SK-N-SH (cell line): ENCODE data around the gene MAPKBP1. TPM values are rescaled to one million over a fixed set of nuclear protein-coding genes. Genes with fewer than 3 reads are reported as not detected.

Experiments used
- CTCF ChIA-PET: fragments of 300-600, 350-600 bp; formaldehyde crosslinking; extraction: SDS; loops from one replicate; lab custom pipeline; 2021; lab: Yijun Ruan, JAX
- POLR2A ChIA-PET: fragments of 350-600 bp; sonication (Branson Sonifier 250); formaldehyde crosslinking; extraction: SDS; loops from one replicate; lab custom pipeline; 2020; ENCODE audit warnings: antibody characterized with exemption, inconsistent platforms; lab: Yijun Ruan, JAX
- DNase-seq: peaks from one replicate; pipeline ENCODE4 v3.0.0; 2012
- H2AFZ ChIP-seq: fragments of 200-600 bp; sonication (generic); 2 replicates; pipeline ENCODE4 v1.8.1; 2016; ENCODE audit warnings: antibody characterized with exemption, mild to moderate bottlenecking, low read depth
- H3F3A ChIP-seq: fragments of 200-600 bp; sonication (generic); replicated peaks from 2 replicates; pipeline ENCODE3; 2016; ENCODE audit warnings: antibody characterized with exemption, mild to moderate bottlenecking; ENCODE audit not compliant: insufficient read depth
- H3K27ac ChIP-seq, 2 experiments: fragments of 200-500 bp in 1 of 2; fragments of 200-600 bp in 1 of 2; sonication (Bioruptor generic) in 1 of 2; sonication (generic), shearing (Covaris generic) in 1 of 2; 2 replicates each; pipeline versions ENCODE4 v1.5.1 to v1.6.1; 2014 to 2016; ENCODE audit warnings: low read depth in 2 of 2, inconsistent platforms in 1 of 2, low read length in 1 of 2, mild to moderate bottlenecking in 1 of 2, mixed read lengths in 1 of 2
- H3K27me3 ChIP-seq: fragments of 200-600 bp; sonication (generic), shearing (Covaris generic); 2 replicates; pipeline ENCODE4 v1.6.1; 2016; ENCODE audit warnings: mixed run types; ENCODE audit not compliant: insufficient read depth
- H3K36me3 ChIP-seq, 2 experiments: fragments of 200-500 bp in 1 of 2; fragments of 200-600 bp in 1 of 2; sonication (Bioruptor generic) in 1 of 2; sonication (generic) in 1 of 2; replicated peaks in 1 of 2; 2 replicates each; pipeline versions ENCODE3 to v1.5.1; 2014 to 2016; ENCODE audit warnings: low read length in 1 of 2, mild to moderate bottlenecking in 1 of 2; ENCODE audit not compliant: insufficient read depth in 2 of 2, control insufficient read depth in 1 of 2
- H3K4me1 ChIP-seq, 2 experiments: fragments of 200-500 bp in 1 of 2; fragments of 200-600 bp in 1 of 2; sonication (Bioruptor generic) in 1 of 2; sonication (generic), shearing (Covaris generic) in 1 of 2; 2 replicates each; pipeline versions ENCODE4 v1.5.1 to v1.6.1; 2014 to 2016; ENCODE audit warnings: low read depth in 1 of 2, low read length in 1 of 2, mixed run types in 1 of 2; ENCODE audit not compliant: insufficient read depth in 2 of 2, control insufficient read depth in 1 of 2
- H3K4me2 ChIP-seq: fragments of 200-600 bp; sonication (generic), shearing (Covaris generic); 2 replicates; pipeline ENCODE4 v1.6.1; 2017; ENCODE audit warnings: mixed run types
- H3K4me3 ChIP-seq, 2 experiments: fragments of 200-500 bp in 1 of 2; fragments of 200-600 bp in 1 of 2; sonication (Bioruptor generic) in 1 of 2; sonication (generic), shearing (Covaris generic) in 1 of 2; 2 replicates each; pipeline versions ENCODE4 v1.5.1 to v1.8.1; 2014 to 2016; ENCODE audit warnings: low read depth in 2 of 2, inconsistent platforms in 1 of 2, low read length in 1 of 2, mild to moderate bottlenecking in 1 of 2, mixed read lengths in 1 of 2, moderate library complexity in 1 of 2
- H3K79me2 ChIP-seq: fragments of 200-600 bp; sonication (generic); 2 replicates; pipeline ENCODE4 v1.8.1; 2017; ENCODE audit warnings: mild to moderate bottlenecking; ENCODE audit not compliant: insufficient read depth
- H3K9ac ChIP-seq: fragments of 200-600 bp; sonication (generic); 2 replicates; pipeline ENCODE4 v1.6.1; 2017; ENCODE audit warnings: mixed run types
- H3K9me2 ChIP-seq: fragments of 200-600 bp; sonication (generic); 2 replicates; pipeline ENCODE4 v1.6.1; 2017; ENCODE audit warnings: mixed run types
- H3K9me3 ChIP-seq: fragments of 200-600 bp; sonication (generic); 2 replicates; pipeline ENCODE4 v1.6.1; 2017; ENCODE audit warnings: mixed run types, mild to moderate bottlenecking, moderate library complexity
- H4K20me1 ChIP-seq: fragments of 200-600 bp; sonication (generic); 2 replicates; pipeline ENCODE4 v1.6.1; 2017; ENCODE audit warnings: mild to moderate bottlenecking, mixed run types; ENCODE audit not compliant: insufficient read depth
- ELF1 ChIP-seq: IDR thresholded peaks from 2 replicates; pipeline ENCODE4 v1.4.0; 2012
- EZH2phosphoT487 ChIP-seq: fragments of 200-600 bp; sonication (generic); IDR thresholded peaks from 2 replicates; pipeline ENCODE4 v1.6.1; 2017; ENCODE audit warnings: low read depth, mixed run types, mild to moderate bottlenecking, antibody characterized with exemption, moderate library complexity, borderline replicate concordance
- FOSL2 ChIP-seq: IDR thresholded peaks from 2 replicates; pipeline ENCODE4 v1.4.0; 2012; ENCODE audit warnings: low read depth, mild to moderate bottlenecking, moderate library complexity, borderline replicate concordance
- FOXJ3 ChIP-seq: sonication (generic); formaldehyde crosslinking; IDR thresholded peaks from 2 replicates; pipeline ENCODE4 v1.5.1; 2020; ENCODE audit warnings: mild to moderate bottlenecking, missing genetic modification reagents
- GABPA ChIP-seq: IDR thresholded peaks from 2 replicates; pipeline ENCODE4 v1.4.0; 2012; ENCODE audit warnings: low read depth, mild to moderate bottlenecking
- GATA2 ChIP-seq: sonication (generic); formaldehyde crosslinking; IDR thresholded peaks from 2 replicates; pipeline ENCODE4 v1.5.0; 2020; ENCODE audit warnings: mild to moderate bottlenecking, missing genetic modification reagents
- JUND ChIP-seq: IDR thresholded peaks from 2 replicates; pipeline ENCODE4 v1.4.0; 2012
- MEF2A ChIP-seq: IDR thresholded peaks from 2 replicates; pipeline ENCODE4 v1.4.0; 2012; ENCODE audit warnings: low read depth, borderline replicate concordance
- MXI1 ChIP-seq: IDR thresholded peaks from 2 replicates; pipeline ENCODE4 v1.6.1; 2012; ENCODE audit warnings: mild to moderate bottlenecking, low read depth, low read length, improper control_type of control experiment
- NFIC ChIP-seq: IDR thresholded peaks from 2 replicates; pipeline ENCODE4 v1.4.0; 2012; ENCODE audit warnings: borderline replicate concordance
- NRF1 ChIP-seq: IDR thresholded peaks from 2 replicates; pipeline ENCODE4 v1.6.1; 2012; ENCODE audit warnings: low read depth, mild to moderate bottlenecking, low read length
- POLR2AphosphoS5 ChIP-seq: IDR thresholded peaks from 2 replicates; pipeline ENCODE4 v1.6.1; 2012; ENCODE audit warnings: low read depth, low read length
- RAD21 ChIP-seq: IDR thresholded peaks from 2 replicates; pipeline ENCODE4 v1.6.1; 2012; ENCODE audit warnings: mild to moderate bottlenecking, low read length
- RFX5 ChIP-seq: IDR thresholded peaks from 2 replicates; pipeline ENCODE4 v1.6.1; 2012; ENCODE audit warnings: mild to moderate bottlenecking, improper control_type of control experiment, low read length
- RXRA ChIP-seq: IDR thresholded peaks from 2 replicates; pipeline ENCODE4 v1.4.0; 2012; ENCODE audit warnings: low read depth, mild to moderate bottlenecking, borderline replicate concordance
- TAF1 ChIP-seq: IDR thresholded peaks from 2 replicates; pipeline ENCODE4 v1.6.1; 2012; ENCODE audit warnings: low read depth, mild to moderate bottlenecking, low read length, moderate library complexity, borderline replicate concordance
- TCF12 ChIP-seq: IDR thresholded peaks from 2 replicates; pipeline ENCODE4 v1.4.0; 2012
- YY1 ChIP-seq: IDR thresholded peaks from 2 replicates; pipeline ENCODE4 v1.4.0; 2012; ENCODE audit warnings: low read depth, mild to moderate bottlenecking
- WGBS: methylation state at CpG from one replicate; pipeline ENCODE4 v1.1.6; 2017; ENCODE audit warnings: low lambda C conversion rate; 5-methylcytosine and 5-hydroxymethylcytosine counted together
- polyA plus RNA-seq, 3 experiments: library from polyadenylated mRNA; depleted of rRNA; stranded (reverse); fragments of >200 nt; gene quantifications; 2 replicates each; pipeline ENCODE4 v1.2.3, GENCODE V29; 2012
- TF ChIP-seq, protein P1 (sequence below): fragments of 150-350 bp; IDR thresholded peaks from 2 replicates; pipeline ENCODE4 v1.6.1; 2017; ENCODE audit warnings: antibody characterized with exemption, low read length, low read depth, borderline replicate concordance
- TF ChIP-seq, protein P2 (sequence below): IDR thresholded peaks from 2 replicates; pipeline ENCODE4 v1.4.0; 2012; ENCODE audit warnings: low read depth, borderline replicate concordance
- TF ChIP-seq, protein P3 (sequence below): IDR thresholded peaks from 2 replicates; pipeline ENCODE4; 2012
- TF ChIP-seq, protein P4 (sequence below): IDR thresholded peaks from 2 replicates; pipeline ENCODE4 v1.6.1; 2012; ENCODE audit warnings: mild to moderate bottlenecking, low read depth, low read length, moderate library complexity

Gene MAPKBP1
- polyA plus RNA-seq, 1 of the 3 experiments (the other 2 are of a cell fraction) = 5.2 TPM

- TF ChIP-seq GATA2 (CRISPR knock-in tag) (no peak), MEF2A (no peak), EZH2phosphoT487 (no peak), ELF1 (no peak), YY1 (no peak), RXRA (no peak)
- TF ChIP-seq, protein P1, sequence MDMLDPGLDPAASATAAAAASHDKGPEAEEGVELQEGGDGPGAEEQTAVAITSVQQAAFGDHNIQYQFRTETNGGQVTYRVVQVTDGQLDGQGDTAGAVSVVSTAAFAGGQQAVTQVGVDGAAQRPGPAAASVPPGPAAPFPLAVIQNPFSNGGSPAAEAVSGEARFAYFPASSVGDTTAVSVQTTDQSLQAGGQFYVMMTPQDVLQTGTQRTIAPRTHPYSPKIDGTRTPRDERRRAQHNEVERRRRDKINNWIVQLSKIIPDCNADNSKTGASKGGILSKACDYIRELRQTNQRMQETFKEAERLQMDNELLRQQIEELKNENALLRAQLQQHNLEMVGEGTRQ = no peak
These were observed 74.3 kb downstream of the MAPKBP1 start (continued) for GRCh38 chr15:41848631-41849030.

- 87% methylated on average over 5 of the region's 6 CpGs for whole genome bisulfite sequencing
- H3K4me1 ChIP-seq = peaks cover 0 to 19% of the 10 kb centered on the region in 2 experiments; a peak in 1 of 4 replicates
- no peak overlapping the region for H3K4me3 ChIP-seq
- POLR2A ChIA-PET = no interaction called here
- no peak overlapping the region for H3K4me2 ChIP-seq
- CTCF ChIA-PET = no interaction called here
- DNase-seq = no peak
- H3K9me3 ChIP-seq = no peaks in the 10 kb centered on the region
- H3K9ac ChIP-seq = no peak overlapping the region
- H2AFZ ChIP-seq = no peak overlapping the region
- no peaks in the 10 kb centered on the region for H3K9me2 ChIP-seq
- TF ChIP-seq FOSL2 = no peak
- TF ChIP-seq MXI1 = no peak
- no peak for TF ChIP-seq RAD21
- no peak for TF ChIP-seq POLR2AphosphoS5
- TF ChIP-seq TCF12 = no peak
- TF ChIP-seq, protein P2, sequence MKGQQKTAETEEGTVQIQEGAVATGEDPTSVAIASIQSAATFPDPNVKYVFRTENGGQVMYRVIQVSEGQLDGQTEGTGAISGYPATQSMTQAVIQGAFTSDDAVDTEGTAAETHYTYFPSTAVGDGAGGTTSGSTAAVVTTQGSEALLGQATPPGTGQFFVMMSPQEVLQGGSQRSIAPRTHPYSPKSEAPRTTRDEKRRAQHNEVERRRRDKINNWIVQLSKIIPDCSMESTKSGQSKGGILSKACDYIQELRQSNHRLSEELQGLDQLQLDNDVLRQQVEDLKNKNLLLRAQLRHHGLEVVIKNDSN = no peak
- TF ChIP-seq, protein P3, sequence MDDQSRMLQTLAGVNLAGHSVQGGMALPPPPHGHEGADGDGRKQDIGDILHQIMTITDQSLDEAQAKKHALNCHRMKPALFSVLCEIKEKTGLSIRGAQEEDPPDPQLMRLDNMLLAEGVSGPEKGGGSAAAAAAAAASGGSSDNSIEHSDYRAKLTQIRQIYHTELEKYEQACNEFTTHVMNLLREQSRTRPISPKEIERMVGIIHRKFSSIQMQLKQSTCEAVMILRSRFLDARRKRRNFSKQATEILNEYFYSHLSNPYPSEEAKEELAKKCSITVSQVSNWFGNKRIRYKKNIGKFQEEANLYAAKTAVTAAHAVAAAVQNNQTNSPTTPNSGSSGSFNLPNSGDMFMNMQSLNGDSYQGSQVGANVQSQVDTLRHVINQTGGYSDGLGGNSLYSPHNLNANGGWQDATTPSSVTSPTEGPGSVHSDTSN = no peak
- TF ChIP-seq RXRA = no peak
- TF ChIP-seq RFX5 = no peak
- no peak for TF ChIP-seq EZH2phosphoT487
- no peak for TF ChIP-seq FOXJ3 (CRISPR knock-in tag)
- no peak for TF ChIP-seq NRF1
- TF ChIP-seq, protein P4, sequence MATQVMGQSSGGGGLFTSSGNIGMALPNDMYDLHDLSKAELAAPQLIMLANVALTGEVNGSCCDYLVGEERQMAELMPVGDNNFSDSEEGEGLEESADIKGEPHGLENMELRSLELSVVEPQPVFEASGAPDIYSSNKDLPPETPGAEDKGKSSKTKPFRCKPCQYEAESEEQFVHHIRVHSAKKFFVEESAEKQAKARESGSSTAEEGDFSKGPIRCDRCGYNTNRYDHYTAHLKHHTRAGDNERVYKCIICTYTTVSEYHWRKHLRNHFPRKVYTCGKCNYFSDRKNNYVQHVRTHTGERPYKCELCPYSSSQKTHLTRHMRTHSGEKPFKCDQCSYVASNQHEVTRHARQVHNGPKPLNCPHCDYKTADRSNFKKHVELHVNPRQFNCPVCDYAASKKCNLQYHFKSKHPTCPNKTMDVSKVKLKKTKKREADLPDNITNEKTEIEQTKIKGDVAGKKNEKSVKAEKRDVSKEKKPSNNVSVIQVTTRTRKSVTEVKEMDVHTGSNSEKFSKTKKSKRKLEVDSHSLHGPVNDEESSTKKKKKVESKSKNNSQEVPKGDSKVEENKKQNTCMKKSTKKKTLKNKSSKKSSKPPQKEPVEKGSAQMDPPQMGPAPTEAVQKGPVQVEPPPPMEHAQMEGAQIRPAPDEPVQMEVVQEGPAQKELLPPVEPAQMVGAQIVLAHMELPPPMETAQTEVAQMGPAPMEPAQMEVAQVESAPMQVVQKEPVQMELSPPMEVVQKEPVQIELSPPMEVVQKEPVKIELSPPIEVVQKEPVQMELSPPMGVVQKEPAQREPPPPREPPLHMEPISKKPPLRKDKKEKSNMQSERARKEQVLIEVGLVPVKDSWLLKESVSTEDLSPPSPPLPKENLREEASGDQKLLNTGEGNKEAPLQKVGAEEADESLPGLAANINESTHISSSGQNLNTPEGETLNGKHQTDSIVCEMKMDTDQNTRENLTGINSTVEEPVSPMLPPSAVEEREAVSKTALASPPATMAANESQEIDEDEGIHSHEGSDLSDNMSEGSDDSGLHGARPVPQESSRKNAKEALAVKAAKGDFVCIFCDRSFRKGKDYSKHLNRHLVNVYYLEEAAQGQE = no peak
- no peak for TF ChIP-seq JUND
- TF ChIP-seq, protein P1 = no peak
- no peak for TF ChIP-seq NFIC
- no peak for TF ChIP-seq GABPA
- TF ChIP-seq TAF1 = no peak
- H4K20me1 ChIP-seq = no peaks in the 10 kb centered on the region
- no peaks in the 10 kb centered on the region for H3K79me2 ChIP-seq
- H3F3A ChIP-seq = no peaks in the 10 kb centered on the region
- H3K27ac ChIP-seq = no peak overlapping the region
- H3K36me3 ChIP-seq = peaks cover 0 to 12% of the 10 kb centered on the region in 2 experiments
- no peaks in the 10 kb centered on the region for H3K27me3 ChIP-seq
These were observed 74.9 kb downstream of the MAPKBP1 start for GRCh38 chr15:41849204-41849603.
